K562 (cell line): Measurements from ENCODE around the gene PHF19.

Source experiments
- CAMTA2 ChIP-seq: fragments of 250-450 bp; sonication (Bioruptor Pico); conservative IDR thresholded peaks from 2 replicates; pipeline ENCODE4 v1.5.1; 2022
- EZH2 ChIP-seq: IDR thresholded peaks from 2 replicates; pipeline ENCODE4 v1.6.1; 2012; ENCODE audit warnings: low read depth, mild to moderate bottlenecking, inconsistent platforms, low read length, borderline replicate concordance
- POLR2AphosphoS5 ChIP-seq: IDR thresholded peaks from 2 replicates; pipeline ENCODE4 v1.6.1; 2011; ENCODE audit warnings: mild to moderate bottlenecking, low read depth, low read length, moderate library complexity; ENCODE audit not compliant: control insufficient read depth, insufficient read depth
- ZNF23 ChIP-seq: fragments of 250-450 bp; sonication (Bioruptor Pico); IDR thresholded peaks from 2 replicates; pipeline ENCODE4 v1.4.0; 2020; ENCODE audit warnings: mild to moderate bottlenecking
- TF ChIP-seq, protein P1 (sequence below), 3 experiments: IDR thresholded peaks in 2 of 3; conservative IDR thresholded peaks in 1 of 3; 2 replicates each; pipeline ENCODE4 v1.5.1; 2011 to 2012; ENCODE audit warnings: low read length in 3 of 3, mild to moderate bottlenecking in 3 of 3, control low read depth in 2 of 3, improper control_type of control experiment in 1 of 3, inconsistent platforms in 1 of 3, low read depth in 1 of 3, mixed read lengths in 1 of 3, moderate library complexity in 1 of 3; ENCODE audit not compliant: insufficient read depth in 2 of 3
- TF ChIP-seq, protein P2 (sequence below), 2 experiments: IDR thresholded peaks in 1 of 2; conservative IDR thresholded peaks in 1 of 2; 2 replicates each; pipeline ENCODE4 v1.6.1; 2016; ENCODE audit warnings: low read depth in 2 of 2, mild to moderate bottlenecking in 1 of 2, missing compliant biosample characterization in 1 of 2, missing genetic modification characterization in 1 of 2, moderate library complexity in 1 of 2

DNA sequence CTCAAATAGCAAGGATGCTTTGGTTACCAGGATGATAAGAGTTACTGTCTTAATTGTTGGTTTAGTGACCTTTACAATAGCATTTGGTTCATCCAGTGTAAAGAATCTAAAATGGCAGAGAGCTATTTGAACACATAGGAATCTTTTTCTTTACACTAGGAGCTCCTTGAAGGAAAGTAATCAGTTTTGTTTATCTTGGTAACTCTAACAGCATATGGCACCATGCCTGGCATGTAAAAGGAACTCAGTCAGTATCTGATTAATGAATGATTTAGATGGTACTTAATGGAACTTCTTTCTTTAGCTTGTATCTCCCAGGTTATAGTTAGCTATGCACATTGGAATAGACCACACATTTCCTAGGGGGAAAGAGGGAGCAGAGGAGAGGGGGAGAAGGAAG is 44.2 kb downstream of the PHF19 start:
- TF ChIP-seq CAMTA2 (CRISPR knock-in tag) (no peak), ZNF23 (no peak), POLR2AphosphoS5 (no peak), EZH2 (no peak)
- TF ChIP-seq, protein P1, sequence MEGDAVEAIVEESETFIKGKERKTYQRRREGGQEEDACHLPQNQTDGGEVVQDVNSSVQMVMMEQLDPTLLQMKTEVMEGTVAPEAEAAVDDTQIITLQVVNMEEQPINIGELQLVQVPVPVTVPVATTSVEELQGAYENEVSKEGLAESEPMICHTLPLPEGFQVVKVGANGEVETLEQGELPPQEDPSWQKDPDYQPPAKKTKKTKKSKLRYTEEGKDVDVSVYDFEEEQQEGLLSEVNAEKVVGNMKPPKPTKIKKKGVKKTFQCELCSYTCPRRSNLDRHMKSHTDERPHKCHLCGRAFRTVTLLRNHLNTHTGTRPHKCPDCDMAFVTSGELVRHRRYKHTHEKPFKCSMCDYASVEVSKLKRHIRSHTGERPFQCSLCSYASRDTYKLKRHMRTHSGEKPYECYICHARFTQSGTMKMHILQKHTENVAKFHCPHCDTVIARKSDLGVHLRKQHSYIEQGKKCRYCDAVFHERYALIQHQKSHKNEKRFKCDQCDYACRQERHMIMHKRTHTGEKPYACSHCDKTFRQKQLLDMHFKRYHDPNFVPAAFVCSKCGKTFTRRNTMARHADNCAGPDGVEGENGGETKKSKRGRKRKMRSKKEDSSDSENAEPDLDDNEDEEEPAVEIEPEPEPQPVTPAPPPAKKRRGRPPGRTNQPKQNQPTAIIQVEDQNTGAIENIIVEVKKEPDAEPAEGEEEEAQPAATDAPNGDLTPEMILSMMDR (IDR thresholded peaks at IDR 0.05 in 2 of 3, conservative IDR thresholded peaks at IDR 0.05 in 1 of 3; ENCODE audit: insufficient read depth in 2 of 3, low read depth in 1 of 3, low read length in 3 of 3) = no peak
- TF ChIP-seq, protein P2, sequence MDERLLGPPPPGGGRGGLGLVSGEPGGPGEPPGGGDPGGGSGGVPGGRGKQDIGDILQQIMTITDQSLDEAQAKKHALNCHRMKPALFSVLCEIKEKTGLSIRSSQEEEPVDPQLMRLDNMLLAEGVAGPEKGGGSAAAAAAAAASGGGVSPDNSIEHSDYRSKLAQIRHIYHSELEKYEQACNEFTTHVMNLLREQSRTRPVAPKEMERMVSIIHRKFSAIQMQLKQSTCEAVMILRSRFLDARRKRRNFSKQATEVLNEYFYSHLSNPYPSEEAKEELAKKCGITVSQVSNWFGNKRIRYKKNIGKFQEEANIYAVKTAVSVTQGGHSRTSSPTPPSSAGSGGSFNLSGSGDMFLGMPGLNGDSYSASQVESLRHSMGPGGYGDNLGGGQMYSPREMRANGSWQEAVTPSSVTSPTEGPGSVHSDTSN (CRISPR knock-in tag; IDR thresholded peaks at IDR 0.05; ENCODE audit: low read depth) = no peak
- TF ChIP-seq, protein P2 (tag; conservative IDR thresholded peaks at IDR 0.05; ENCODE audit: low read depth) = no peak
